H1 (cell line): ENCODE data around the gene BGN. TPM values are rescaled to one million over a fixed set of nuclear protein-coding genes. Genes with fewer than 3 reads are reported as not detected.

Experiments
- CTCF ChIA-PET: fragments of 300-600 bp; sonication (Branson Sonifier 250); formaldehyde crosslinking; loops from one replicate; lab custom pipeline; 2021; ENCODE audit not compliant: partially characterized antibody; lab: Charles Lee
- POLR2A ChIA-PET: fragments of 300-600 bp; sonication (Branson Sonifier 250); formaldehyde crosslinking; loops from one replicate; lab custom pipeline; 2021; ENCODE audit warnings: inconsistent platforms; ENCODE audit not compliant: partially characterized antibody; lab: Charles Lee
- DNase-seq, 2 experiments: peaks; one replicate each; pipeline versions ENCODE4 v3.0.0 to v3.0.0-alpha.2; 2010 to 2022; ENCODE audit warnings: low spot score in 2 of 2, low read depth in 1 of 2, mixed read lengths in 1 of 2
- FAIRE-seq: peaks from 2 replicates; lab custom pipeline; 2011; peaks lifted over from hg19 to GRCh38; lab: Jason Lieb, UNC
- H2AFZ ChIP-seq: 2 replicates; pipeline ENCODE4 v1.8.1; 2012; ENCODE audit warnings: low read length, inconsistent platforms
- H2AK5ac ChIP-seq: 2 replicates; pipeline ENCODE4 v1.6.1; 2013; ENCODE audit warnings: low read depth, low read length
- H2BK120ac ChIP-seq: replicated peaks from 2 replicates; pipeline ENCODE3; 2013; ENCODE audit warnings: low read depth, low read length, inconsistent platforms
- H2BK12ac ChIP-seq: 2 replicates; pipeline ENCODE4 v1.6.1; 2013; ENCODE audit warnings: low read depth, low read length
- H2BK15ac ChIP-seq: 2 replicates; pipeline ENCODE4 v1.6.1; 2013; ENCODE audit warnings: low read length
- H2BK20ac ChIP-seq: 2 replicates; pipeline ENCODE4 v1.6.1; 2013; ENCODE audit warnings: low read length
- H2BK5ac ChIP-seq: 2 replicates; pipeline ENCODE4 v1.6.1; 2013; ENCODE audit warnings: low read depth, low read length
- H3K14ac ChIP-seq: 2 replicates; pipeline ENCODE4 v1.6.1; 2013; ENCODE audit warnings: inconsistent platforms; ENCODE audit not compliant: insufficient read length
- H3K18ac ChIP-seq: 2 replicates; pipeline ENCODE4 v1.6.1; 2013; ENCODE audit warnings: low read length; ENCODE audit errors: extremely low read depth
- H3K23ac ChIP-seq: 2 replicates; pipeline ENCODE4 v1.6.1; 2013; ENCODE audit warnings: inconsistent platforms; ENCODE audit not compliant: insufficient read length
- H3K23me2 ChIP-seq: 2 replicates; pipeline ENCODE4 v1.6.1; 2013; ENCODE audit warnings: low read depth, low read length
- H3K27ac ChIP-seq: 2 replicates; pipeline ENCODE4 v1.6.1; 2011; ENCODE audit warnings: low read depth, low read length, inconsistent platforms
- H3K27me3 ChIP-seq, 4 experiments: replicated peaks in 1 of 4; 1 replicate in 1 of 4; 2 replicates in 3 of 4; pipeline versions ENCODE4 v1.6.1 to v1.8.1; 2011 to 2013; ENCODE audit warnings: low read length in 3 of 4, mild to moderate bottlenecking in 3 of 4, inconsistent platforms in 2 of 4, mixed read lengths in 2 of 4, moderate library complexity in 1 of 4; ENCODE audit not compliant: control insufficient read depth in 3 of 4, insufficient read depth in 3 of 4; ENCODE audit errors: extremely low read depth in 1 of 4
- H3K36me3 ChIP-seq, 4 experiments: 2 replicates each; pipeline versions ENCODE4 v1.6.1 to v1.8.1; 2011 to 2013; ENCODE audit warnings: mild to moderate bottlenecking in 4 of 4, low read length in 3 of 4, moderate library complexity in 2 of 4, control low read depth in 1 of 4, inconsistent platforms in 1 of 4; ENCODE audit not compliant: insufficient read depth in 4 of 4, control insufficient read depth in 2 of 4
- H3K4ac ChIP-seq: replicated peaks from 2 replicates; pipeline ENCODE3; 2013; ENCODE audit warnings: low read length, low read depth, mixed read lengths, inconsistent platforms; ENCODE audit not compliant: insufficient read length
- H3K4me1 ChIP-seq, 4 experiments: replicated peaks in 1 of 4; 1 replicate in 1 of 4; 2 replicates in 3 of 4; pipeline versions ENCODE4 v1.6.1 to v1.8.1; 2011 to 2013; ENCODE audit warnings: low read length in 3 of 4, inconsistent platforms in 2 of 4, mixed read lengths in 1 of 4; ENCODE audit not compliant: insufficient read depth in 4 of 4, control insufficient read depth in 3 of 4
- H3K4me2 ChIP-seq, 2 experiments: 2 replicates each; pipeline versions ENCODE4 v1.6.1 to v1.8.1; 2011 to 2013; ENCODE audit warnings: low read depth in 2 of 2, low read length in 2 of 2, control low read depth in 1 of 2, inconsistent platforms in 1 of 2, mild to moderate bottlenecking in 1 of 2; ENCODE audit not compliant: insufficient read depth in 1 of 2
- H3K4me3 ChIP-seq, 4 experiments: fragments of 200-600, 300-600 bp in 1 of 4; sonication (generic), shearing (Covaris generic), sonication (Bioruptor Twin) in 1 of 4; 2 replicates each; pipeline versions ENCODE4 v1.5.1 to v1.8.1; 2011 to 2016; ENCODE audit warnings: low read length in 4 of 4, low read depth in 3 of 4, control low read depth in 2 of 4, inconsistent platforms in 2 of 4, mild to moderate bottlenecking in 2 of 4, mixed read lengths in 1 of 4, moderate library complexity in 1 of 4; ENCODE audit not compliant: insufficient read depth in 2 of 4; ENCODE audit errors: extremely low read depth in 1 of 4
- H3K56ac ChIP-seq: replicated peaks from 2 replicates; pipeline ENCODE3; 2013; ENCODE audit warnings: low read depth, mild to moderate bottlenecking, mixed read lengths, low read length, inconsistent platforms; ENCODE audit not compliant: insufficient read length
- H3K79me1 ChIP-seq: 2 replicates; pipeline ENCODE4 v1.6.1; 2013; ENCODE audit warnings: low read depth, low read length, control low read depth
- H3K79me2 ChIP-seq, 2 experiments: 2 replicates each; pipeline versions ENCODE4 v1.6.1 to v1.8.1; 2012 to 2013; ENCODE audit warnings: low read length in 2 of 2, mild to moderate bottlenecking in 2 of 2, inconsistent platforms in 1 of 2; ENCODE audit not compliant: insufficient read depth in 2 of 2, control insufficient read depth in 1 of 2
- H3K9ac ChIP-seq, 4 experiments: replicated peaks in 1 of 4; 1 replicate in 1 of 4; 2 replicates in 3 of 4; pipeline versions ENCODE4 v1.6.1 to v1.8.1; 2011 to 2013; ENCODE audit warnings: low read depth in 3 of 4, low read length in 3 of 4, control low read depth in 2 of 4, mild to moderate bottlenecking in 2 of 4, moderate library complexity in 2 of 4, inconsistent platforms in 1 of 4; ENCODE audit errors: extremely low read depth in 1 of 4
- H3K9me3 ChIP-seq, 2 experiments: 2 replicates each; pipeline versions ENCODE4 v1.6.1 to v1.8.1; 2012 to 2013; ENCODE audit warnings: mild to moderate bottlenecking in 2 of 2, moderate library complexity in 2 of 2, control low read depth in 1 of 2, inconsistent platforms in 1 of 2, low read depth in 1 of 2, low read length in 1 of 2, mixed read lengths in 1 of 2; ENCODE audit not compliant: insufficient read depth in 2 of 2
- H4K20me1 ChIP-seq, 2 experiments: replicated peaks in 1 of 2; 2 replicates each; pipeline versions ENCODE3 to v1.8.1; 2011 to 2013; ENCODE audit warnings: inconsistent platforms in 2 of 2, low read length in 2 of 2, mild to moderate bottlenecking in 1 of 2; ENCODE audit not compliant: insufficient read depth in 2 of 2, control insufficient read depth in 1 of 2
- H4K5ac ChIP-seq: 2 replicates; pipeline ENCODE4 v1.6.1; 2013; ENCODE audit warnings: low read length, low read depth, mixed read lengths, inconsistent platforms; ENCODE audit not compliant: insufficient read length
- H4K8ac ChIP-seq: 2 replicates; pipeline ENCODE4 v1.8.0; 2013; ENCODE audit warnings: mild to moderate bottlenecking, moderate library complexity, low read length, inconsistent platforms; ENCODE audit not compliant: insufficient read depth; ENCODE audit errors: extremely low read depth
- H4K91ac ChIP-seq: replicated peaks from 2 replicates; pipeline ENCODE3; 2013; ENCODE audit warnings: low read length, mixed read lengths, inconsistent platforms; ENCODE audit not compliant: insufficient read length
- HDAC6 ChIP-seq: IDR thresholded peaks from one replicate; pipeline ENCODE4 v1.7.1; 2012; ENCODE audit warnings: low read depth, mild to moderate bottlenecking, inconsistent platforms, low read length, moderate library complexity
- KDM5A ChIP-seq: fragments of 200-600 bp; IDR thresholded peaks from 2 replicates; pipeline ENCODE4 v1.7.1; 2012; ENCODE audit warnings: mild to moderate bottlenecking, low read length, inconsistent platforms, mixed read lengths
- NANOG ChIP-seq: IDR thresholded peaks from 2 replicates; pipeline ENCODE4 v1.6.1; 2011; ENCODE audit warnings: low read length, low read depth, mild to moderate bottlenecking, inconsistent platforms; ENCODE audit not compliant: insufficient read depth, poor library complexity, severe bottlenecking
- POLR2A ChIP-seq, 2 experiments: IDR thresholded peaks; 1 replicate in 1 of 2; 2 replicates in 1 of 2; pipeline ENCODE4 v1.6.1; 2011; ENCODE audit warnings: low read depth in 2 of 2, low read length in 2 of 2, mild to moderate bottlenecking in 2 of 2; ENCODE audit errors: control extremely low read depth in 1 of 2
- POU5F1 ChIP-seq: IDR thresholded peaks from 2 replicates; pipeline ENCODE4 v1.6.1; 2011; ENCODE audit warnings: low read depth, mild to moderate bottlenecking, low read length, moderate library complexity
- SIX5 ChIP-seq: IDR thresholded peaks from 2 replicates; pipeline ENCODE4 v1.6.1; 2011; ENCODE audit warnings: mild to moderate bottlenecking, low read depth, low read length
- SP1 ChIP-seq: IDR thresholded peaks from 2 replicates; pipeline ENCODE4 v1.6.1; 2011; ENCODE audit warnings: low read depth, low read length
- YY1 ChIP-seq: IDR thresholded peaks from 2 replicates; pipeline ENCODE4 v1.6.1; 2011; ENCODE audit warnings: low read depth, mild to moderate bottlenecking, low read length
- WGBS, 2 experiments: shearing (Covaris generic) in 1 of 2; methylation state at CpG; one replicate each; pipeline versions ENCODE4 v1.1.6 to v1.1.7; 2013 to 2015; ENCODE audit warnings: low lambda C conversion rate in 2 of 2, mixed read lengths in 2 of 2, inconsistent platforms in 1 of 2, low coverage in 1 of 2, missing lambda C conversion rate in 1 of 2; ENCODE audit not compliant: insufficient replicate concordance in 2 of 2, insufficient coverage in 1 of 2, insufficient read length in 1 of 2; ENCODE audit errors: extremely low coverage in 1 of 2, missing lambda C conversion rate in 1 of 2; 5-methylcytosine and 5-hydroxymethylcytosine counted together
- polyA plus RNA-seq, 7 experiments: library from polyadenylated mRNA; depleted of rRNA in 3 of 7; stranded (reverse) in 5 of 7; unstranded in 2 of 7; fragments of >200 nt in 5 of 7; fragments of 200-250 nt in 2 of 7; gene quantifications; 1 replicate in 5 of 7; 2 replicates in 1 of 7; 4 replicates in 1 of 7; pipeline versions ENCODE4 v1.2.1 to v1.2.3, GENCODE V29; 2011 to 2013; ENCODE audit warnings: missing spikeins in 2 of 7, mixed read lengths in 2 of 7
- total RNA-seq: library from RNA; stranded (reverse); fragmentation: NEBNext Ultra II Directional; extraction: Animal tissue kit (Norgen Biotek cat#: 25700); gene quantifications from 2 replicates; pipeline ENCODE4 v1.2.1, GENCODE V29; 2021
- TF ChIP-seq, protein P1 (sequence below): IDR thresholded peaks from 2 replicates; pipeline ENCODE4 v1.6.1; 2011; ENCODE audit warnings: low read depth, mild to moderate bottlenecking, low read length; ENCODE audit not compliant: insufficient read depth

The BGN gene
- total and polyA plus RNA-seq, 2 of the 8 experiments (the other 6 are each of a cell fraction or from before 2014, with no cell fraction given) = 1.8 to 2.4 TPM

DNA sequence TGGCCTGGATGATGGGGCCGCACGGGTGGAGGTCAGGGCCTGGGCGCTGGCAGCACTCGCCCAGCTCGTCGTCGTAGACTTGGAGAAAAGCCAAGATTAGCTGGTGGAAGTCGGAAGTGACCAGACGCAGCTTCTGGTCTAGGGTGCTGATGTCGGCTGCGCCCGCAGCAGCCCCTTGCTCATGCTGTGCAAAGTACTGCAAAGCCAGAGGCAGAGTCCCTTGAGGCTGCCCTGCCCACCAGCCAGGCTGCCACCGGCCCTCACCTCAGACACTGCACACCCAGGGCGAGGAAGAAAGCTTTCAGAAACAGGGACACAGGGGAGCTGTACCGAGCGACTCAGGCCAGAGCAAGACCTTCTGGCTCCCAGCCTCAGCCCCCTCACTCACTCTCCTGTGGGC is 39.2 kb upstream of the BGN start:
- no peak overlapping the region for H3K9ac ChIP-seq
- no peak overlapping the region for H3K14ac ChIP-seq
- no peak for DNase-seq
- no peak overlapping the region for H2BK12ac ChIP-seq
- no peak overlapping the region for H2AK5ac ChIP-seq
- no peaks in the 10 kb centered on the region for H3K79me2 ChIP-seq
- H4K8ac ChIP-seq = no peak overlapping the region
- H3K23ac ChIP-seq = no peak overlapping the region
- no peak overlapping the region for H3K4ac ChIP-seq
- no peak overlapping the region for H2BK5ac ChIP-seq
- no peak overlapping the region for H4K91ac ChIP-seq
- H4K5ac ChIP-seq = no peak overlapping the region
- no peak overlapping the region for H2AFZ ChIP-seq
- H3K9me3 ChIP-seq = no peaks in the 10 kb centered on the region
- H3K23me2 ChIP-seq = no peaks in the 10 kb centered on the region
- peaks cover 0 to 10% (median 0%) of the 10 kb centered on the region in 4 experiments; a peak in 3 of 8 replicates for H3K36me3 ChIP-seq
- peaks cover 0 to 2% of the 10 kb centered on the region in 2 experiments for H4K20me1 ChIP-seq
- CTCF ChIA-PET = interaction anchor here (0.6 to 1.9 kb wide), 6 partner anchors 17 to 491 kb away, joined by 3 to 6 read pairs (median 4); no protein-coding TSS in a partner anchor
- H3K27me3 ChIP-seq = no peaks in the 10 kb centered on the region
- H3K4me1 ChIP-seq = no peaks in the 10 kb centered on the region
- H2BK120ac ChIP-seq = no peak overlapping the region
- no peak overlapping the region for H3K4me3 ChIP-seq
- POLR2A ChIA-PET = interaction anchor here (1.2 kb wide), 1 partner anchor 10 kb away, joined by 3 read pairs; the partner anchor contains the start of gene TREX2
- no peak overlapping the region for H3K4me2 ChIP-seq
- H3K18ac ChIP-seq = no peak overlapping the region
- H3K27ac ChIP-seq = no peak overlapping the region
- no peak for FAIRE-seq
- no peaks in the 10 kb centered on the region for H3K79me1 ChIP-seq
- no peak overlapping the region for H2BK20ac ChIP-seq
- WGBS, 2 experiments = 60% methylated on average over 1 of the region's 16 CpGs; no CpG with 5 or more reads in 1 of the 2 experiments
- no peak overlapping the region for H3K56ac ChIP-seq
- H2BK15ac ChIP-seq = no peak overlapping the region
- TF ChIP-seq, protein P1, sequence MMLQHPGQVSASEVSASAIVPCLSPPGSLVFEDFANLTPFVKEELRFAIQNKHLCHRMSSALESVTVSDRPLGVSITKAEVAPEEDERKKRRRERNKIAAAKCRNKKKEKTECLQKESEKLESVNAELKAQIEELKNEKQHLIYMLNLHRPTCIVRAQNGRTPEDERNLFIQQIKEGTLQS = no peak
- no peak for TF ChIP-seq HDAC6
- no peak for TF ChIP-seq KDM5A
- no peak for TF ChIP-seq POLR2A (IDR thresholded peaks at IDR 0.05; ENCODE audit: control extremely low read depth in 1 of 2, low read depth in 2 of 2, low read length in 2 of 2)
- no peak for TF ChIP-seq SIX5
- TF ChIP-seq YY1 = no peak
- TF ChIP-seq NANOG = no peak
- TF ChIP-seq POU5F1 = no peak
- TF ChIP-seq SP1 = no peak
